KOPT-K1 (cell line): ENCODE results near the gene CAMKMT.
"Not testable (repeated sequence)": the region's sequence is repeated elsewhere in the genome, so short reads cannot be mapped to it uniquely, and the experiment has no call there.

Source experiments
- H3K27ac ChIP-seq: fragments of 200-600 bp; sonication (generic); 2 replicates; pipeline ENCODE4 v1.5.1; 2016; ENCODE audit warnings: antibody characterized with exemption, mild to moderate bottlenecking, low read depth, low read length; ENCODE audit not compliant: poor library complexity, severe bottlenecking
- H3K36me3 ChIP-seq: fragments of 200-600 bp; sonication (generic); 2 replicates; pipeline ENCODE4 v1.5.1; 2017; ENCODE audit warnings: antibody characterized with exemption, mild to moderate bottlenecking, low read length, moderate library complexity; ENCODE audit not compliant: insufficient read depth
- H3K9me3 ChIP-seq: fragments of 200-600 bp; sonication (generic); 2 replicates; pipeline ENCODE4 v1.5.1; 2017; ENCODE audit warnings: antibody characterized with exemption, low read length, mild to moderate bottlenecking; ENCODE audit not compliant: insufficient read depth, poor library complexity, severe bottlenecking

The CAMKMT gene

GRCh38 chr2:44348400-44348799 is 13.3 kb upstream of the CAMKMT start:
- Histone ChIP-seq H3K27ac (no peak overlapping the region), H3K36me3 (peaks cover 3% of the 10 kb centered on the region; the same call in 1 of the 2 replicates), H3K9me3 (no peaks in the 10 kb centered on the region)

GRCh38 chr2:44349506-44349905 is 12.2 kb upstream of the CAMKMT start:
- H3K36me3 ChIP-seq = no peaks in the 10 kb centered on the region
- H3K27ac ChIP-seq = no peak overlapping the region
- no peaks in the 10 kb centered on the region for H3K9me3 ChIP-seq

- Histone ChIP-seq H3K36me3 (no peaks in the 10 kb centered on the region), H3K27ac (no peak overlapping the region)
Measured at GRCh38 chr2:44351088-44351487, 10.7 kb upstream of the CAMKMT start.

GRCh38 chr2:44351676-44352075 is 10.1 kb upstream of the CAMKMT start:
- no peaks in the 10 kb centered on the region for H3K36me3 ChIP-seq
- H3K9me3 ChIP-seq = no peaks in the 10 kb centered on the region
- H3K27ac ChIP-seq = no peak overlapping the region

More at GRCh38 chr2:44351088-44351487, 10.7 kb upstream of the CAMKMT start:
- H3K9me3 ChIP-seq = no peaks in the 10 kb centered on the region

- H3K36me3 ChIP-seq = no peaks in the 10 kb centered on the region
- no peaks in the 10 kb centered on the region for H3K9me3 ChIP-seq
- no peak overlapping the region for H3K27ac ChIP-seq
Measured at GRCh38 chr2:44352510-44352909, 9.2 kb upstream of the CAMKMT start.

GRCh38 chr2:44354761-44355160 is 7.0 kb upstream of the CAMKMT start:
- Histone ChIP-seq H3K36me3 (no peaks in the 10 kb centered on the region), H3K27ac (no peak overlapping the region), H3K9me3 (no peaks in the 10 kb centered on the region)

- Histone ChIP-seq H3K27ac (no peak overlapping the region), H3K9me3 (no peaks in the 10 kb centered on the region), H3K36me3 (no peaks in the 10 kb centered on the region)
Measured at GRCh38 chr2:44358503-44358902, 3.2 kb upstream of the CAMKMT start.

- Histone ChIP-seq H3K36me3 (no peaks in the 10 kb centered on the region), H3K27ac (peak overlapping the region; percentile 99), H3K9me3 (no peaks in the 10 kb centered on the region)
Measured at GRCh38 chr2:44360749-44361329, 908 bp upstream of the CAMKMT start.

- no peaks in the 10 kb centered on the region for H3K9me3 ChIP-seq
- H3K36me3 ChIP-seq = no peaks in the 10 kb centered on the region
- H3K27ac ChIP-seq = peak overlapping the region; percentile 99
Measured at GRCh38 chr2:44362207-44363015, 664 bp downstream of the CAMKMT start.

- Histone ChIP-seq H3K27ac (no peak overlapping the region), H3K9me3 (no peaks in the 10 kb centered on the region), H3K36me3 (no peaks in the 10 kb centered on the region)
Measured at GRCh38 chr2:44364604-44365003, 2.9 kb downstream of the CAMKMT start.

- no peaks in the 10 kb centered on the region for H3K9me3 ChIP-seq
- no peak overlapping the region for H3K27ac ChIP-seq
- no peaks in the 10 kb centered on the region for H3K36me3 ChIP-seq
Measured at GRCh38 chr2:44367591-44367990, 5.8 kb downstream of the CAMKMT start.

- H3K27ac ChIP-seq = no peak overlapping the region
- no peaks in the 10 kb centered on the region for H3K9me3 ChIP-seq
- no peaks in the 10 kb centered on the region for H3K36me3 ChIP-seq
Measured at GRCh38 chr2:44369392-44369791, 7.6 kb downstream of the CAMKMT start.

GRCh38 chr2:44371445-44371844 is 9.7 kb downstream of the CAMKMT start:
- Histone ChIP-seq H3K27ac (no peak overlapping the region), H3K9me3 (no peaks in the 10 kb centered on the region), H3K36me3 (no peaks in the 10 kb centered on the region; the same call in 1 of the 2 replicates)

- H3K36me3 ChIP-seq = no peaks in the 10 kb centered on the region; the same call in 1 of the 2 replicates
- H3K9me3 ChIP-seq = no peaks in the 10 kb centered on the region
- H3K27ac ChIP-seq = no peak overlapping the region
Measured at GRCh38 chr2:44372246-44372645, 10.5 kb downstream of the CAMKMT start.

GRCh38 chr2:44377486-44377885 is 15.7 kb downstream of the CAMKMT start:
- Histone ChIP-seq H3K36me3 (no peaks in the 10 kb centered on the region; the same call in 1 of the 2 replicates), H3K27ac (no peak overlapping the region), H3K9me3 (no peaks in the 10 kb centered on the region)

- H3K36me3 ChIP-seq, H3K9me3 ChIP-seq, H3K27ac ChIP-seq: not testable (repeated sequence)
Measured at GRCh38 chr2:44385226-44385625, 23.5 kb downstream of the CAMKMT start.
